Activated naive CD4-positive, alpha-beta T cell treated with anti-CD3 and anti-CD28 coated beads, Interleukin-2, amount 50 U/mL, for 72 hours (primary cell): ENCODE measurements around the gene LMBR1. TPM values are rescaled to one million over a fixed set of nuclear protein-coding genes. Genes with fewer than 3 reads are reported as not detected.

ENCODE experiments used
- ATAC-seq, 2 donors: fragments of 150-1000 bp; cut with Tn5 transposase; 2 replicates each; pipeline ENCODE4 v1.10.0; 2021; ENCODE audit warnings: mild to moderate bottlenecking in 2 of 2, moderate library complexity in 2 of 2
- DNase-seq, 2 donors: peaks; one replicate each; pipeline ENCODE4 v3.0.0; 2021 to 2022; ENCODE audit warnings: low spot score in 2 of 2
- H3K27ac Mint-ChIP-seq, 2 donors: one replicate each; pipeline ENCODE4 v1.8.0; 2022; ENCODE audit warnings: mild to moderate bottlenecking in 2 of 2, mixed read lengths in 2 of 2
- H3K36me3 Mint-ChIP-seq, 2 donors: one replicate each; pipeline ENCODE4 v1.8.0; 2022; ENCODE audit warnings: mixed read lengths in 2 of 2
- H3K9me3 Mint-ChIP-seq, 2 donors: one replicate each; pipeline ENCODE4 v1.8.0; 2022; ENCODE audit warnings: mixed read lengths in 2 of 2
- total RNA-seq, 2 donors: library from RNA; stranded (reverse); gene quantifications; one replicate each; pipeline ENCODE4 v1.2.3, GENCODE V29; 2022

Gene LMBR1
- total RNA-seq, 2 donors from 2014 or later, result 28.3 to 52.4 TPM

DNA sequence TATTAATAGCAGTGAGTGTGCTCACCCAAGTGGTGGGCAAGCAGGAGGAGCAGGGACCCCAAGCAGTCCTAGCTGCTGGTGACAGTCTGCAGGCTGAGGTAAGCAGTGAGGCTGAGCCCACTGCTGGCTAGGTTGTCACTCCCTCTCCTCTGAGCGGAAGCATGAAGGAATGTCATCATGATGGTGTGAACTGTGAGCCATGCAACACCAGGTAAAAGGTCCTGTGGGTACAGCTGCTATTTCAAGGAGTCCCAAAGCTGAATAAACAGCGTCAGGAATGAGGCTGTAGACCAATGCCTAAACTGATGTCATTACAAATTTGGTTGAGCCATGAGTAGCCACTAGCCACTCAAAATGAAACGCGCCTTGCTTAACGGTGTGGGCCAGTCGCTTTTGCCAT lies 126.3 kb downstream of the LMBR1 start:
- no peak for ATAC-seq
- peaks cover 5 to 13% of the 10 kb centered on the region in 2 donors for H3K36me3 Mint-ChIP-seq
- H3K9me3 Mint-ChIP-seq, result no peaks in the 10 kb centered on the region
- peak overlapping the region in 1 of 2 donors; percentile 84 for H3K27ac Mint-ChIP-seq
- DNase-seq, result no peak

DNA sequence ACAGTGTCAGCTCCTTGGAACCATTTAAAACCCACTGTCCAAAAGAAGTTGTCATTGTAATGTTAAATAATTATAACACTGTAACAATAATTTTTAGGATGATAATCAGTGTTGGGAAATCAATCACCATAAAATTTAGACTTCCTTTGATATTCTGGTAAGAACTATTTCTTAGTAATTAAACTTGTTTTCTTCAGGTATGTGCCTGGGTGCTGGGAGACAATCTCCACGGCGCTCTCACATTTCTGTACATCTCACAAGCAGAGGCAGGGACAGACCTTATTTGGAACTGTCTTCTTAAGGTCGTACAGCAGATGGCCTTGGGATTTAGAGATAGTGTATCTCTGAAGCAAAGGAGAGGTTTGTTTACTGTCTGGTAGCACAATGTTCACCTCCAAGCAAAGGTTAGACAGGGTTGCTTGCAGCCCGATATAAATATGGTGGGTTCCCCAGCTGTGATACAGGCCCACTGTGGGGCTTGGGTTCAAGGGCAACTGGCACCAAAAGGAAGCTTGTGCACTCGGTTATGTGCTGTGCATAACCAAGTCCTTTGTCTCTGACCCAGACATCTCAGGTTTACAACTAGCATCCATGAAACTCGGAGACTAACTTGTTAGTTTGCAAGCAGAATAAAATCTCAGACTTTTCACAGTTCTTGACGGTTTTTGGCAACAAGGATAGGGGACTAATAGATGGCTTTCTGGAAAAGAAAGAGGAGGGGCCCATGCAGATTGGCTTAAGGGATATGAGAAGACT lies 126.9 kb downstream of the LMBR1 start:
- Mint-ChIP-seq H3K9me3 (no peaks in the 10 kb centered on the region), H3K27ac (peak overlapping the region in 1 of 2 donors; percentile 84), H3K36me3 (peaks cover 7 to 8% of the 10 kb centered on the region in 2 donors)
- DNase-seq, result no peak
- ATAC-seq, result no peak

DNA sequence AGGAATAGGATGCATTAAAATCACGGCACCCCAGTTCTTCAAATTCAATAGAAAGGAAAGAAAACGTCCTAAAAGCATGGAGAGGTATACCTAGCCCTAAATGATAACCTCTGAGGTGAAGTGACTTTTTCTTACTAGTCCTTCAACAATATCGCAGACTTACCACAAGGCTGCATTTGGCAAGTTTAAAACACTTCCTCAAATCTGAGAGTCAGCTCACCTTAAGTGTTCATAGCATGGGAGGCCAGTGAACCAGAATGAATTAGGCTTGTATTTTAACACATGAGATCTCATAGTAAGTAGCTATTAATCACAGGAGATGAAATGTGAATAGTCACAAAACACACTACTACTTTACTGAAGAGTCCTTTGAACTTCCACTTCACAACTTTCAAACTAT lies 128.2 kb downstream of the LMBR1 start:
- DNase-seq (no peak), ATAC-seq (no peak)
- Mint-ChIP-seq H3K36me3 (peaks cover 17 to 20% of the 10 kb centered on the region in 2 donors), H3K9me3 (peaks cover 6 to 8% of the 10 kb centered on the region in 2 donors), H3K27ac (no peak overlapping the region)

DNA sequence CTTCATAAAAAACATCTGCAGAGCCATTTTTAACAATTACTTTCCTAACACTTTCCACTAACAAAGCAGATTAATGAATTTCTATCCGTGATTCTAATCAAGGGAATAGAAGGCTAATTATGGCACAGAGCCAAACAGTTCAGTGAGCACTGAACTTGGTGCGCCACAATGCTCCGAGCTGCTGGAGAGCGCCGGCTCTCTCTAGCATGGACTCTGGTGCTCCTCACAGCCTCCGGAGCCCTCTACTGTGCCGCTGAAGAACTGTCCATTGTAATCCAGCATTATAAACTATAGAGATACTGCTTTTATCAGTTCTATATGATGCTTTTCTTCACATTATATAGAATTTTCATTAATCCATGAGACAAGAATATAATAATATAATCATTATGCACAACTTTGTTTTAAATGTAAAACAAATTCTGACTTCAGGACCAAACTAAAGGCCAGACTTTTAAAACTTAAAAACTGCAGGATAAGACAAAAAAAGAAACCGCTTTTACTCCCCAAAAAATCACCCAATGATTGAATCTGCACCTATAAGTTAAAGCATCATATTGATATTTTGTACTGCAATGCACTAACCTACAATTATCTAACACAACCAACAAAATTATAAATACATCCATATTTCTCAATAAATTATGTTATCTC lies 128.8 kb downstream of the LMBR1 start:
- ATAC-seq, result no peak
- H3K27ac Mint-ChIP-seq, result no peak overlapping the region

DNA sequence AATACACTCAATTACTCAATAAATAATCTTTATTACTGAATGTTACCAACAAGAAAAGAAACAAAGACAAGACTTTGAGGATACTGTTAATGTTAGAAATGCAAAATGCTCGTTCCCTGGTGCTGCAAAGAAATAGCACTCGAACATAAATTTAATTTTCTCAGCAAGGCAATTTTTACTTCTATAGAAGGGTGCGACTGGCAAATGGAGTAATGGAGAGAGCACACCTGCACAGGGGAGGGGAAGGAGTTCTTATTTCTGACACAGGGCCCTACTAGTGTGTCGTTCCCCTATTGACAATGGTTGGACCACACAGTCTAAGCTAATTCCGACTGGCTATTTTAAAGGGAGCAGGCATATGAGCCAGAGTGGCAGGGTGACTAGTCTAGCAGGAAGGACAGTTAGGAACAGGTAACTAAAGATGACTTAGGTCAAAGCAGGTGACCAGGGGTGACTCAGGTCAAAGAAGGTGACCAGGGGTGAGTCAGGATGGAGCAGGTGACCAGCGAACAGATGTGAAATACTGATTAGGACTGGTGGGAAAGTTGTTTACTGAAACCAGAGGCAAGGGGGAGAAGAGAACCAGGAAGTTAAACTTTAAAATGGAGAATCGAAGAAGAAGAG lies 133.3 kb downstream of the LMBR1 start:
- H3K27ac Mint-ChIP-seq, result peak overlapping the region in 1 of 2 donors; percentile 56
- H3K36me3 Mint-ChIP-seq, result peaks cover 27 to 39% of the 10 kb centered on the region in 2 donors
- H3K9me3 Mint-ChIP-seq, result peaks cover 7 to 12% of the 10 kb centered on the region in 2 donors
- no peak for ATAC-seq
- DNase-seq, result no peak

More for the DNA sequence above, 128.8 kb downstream of the LMBR1 start:
- peaks cover 7 to 12% of the 10 kb centered on the region in 2 donors for H3K9me3 Mint-ChIP-seq
- peaks cover 20 to 26% of the 10 kb centered on the region in 2 donors for H3K36me3 Mint-ChIP-seq
- no peak for DNase-seq

DNA sequence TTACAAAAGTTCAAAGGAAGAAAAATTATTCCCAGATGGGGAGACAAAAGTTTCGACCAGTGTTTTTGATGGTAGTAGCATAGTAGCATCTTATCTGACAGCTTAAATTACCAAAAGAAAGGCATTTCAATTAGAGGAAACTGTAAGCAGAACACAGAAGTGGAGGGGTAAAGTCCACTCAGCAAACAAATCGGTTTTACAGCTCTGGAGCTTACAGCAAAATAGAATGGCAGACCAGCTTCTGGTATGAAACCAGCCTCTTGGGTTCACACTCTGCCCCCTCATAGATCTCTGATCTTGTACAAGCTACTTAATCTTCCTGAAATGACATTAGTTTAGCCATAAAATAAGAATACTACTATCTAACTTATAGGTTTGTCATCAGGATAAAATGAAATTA lies 133.8 kb downstream of the LMBR1 start:
- no peak for DNase-seq
- peaks cover 27 to 39% of the 10 kb centered on the region in 2 donors for H3K36me3 Mint-ChIP-seq
- no peak overlapping the region for H3K27ac Mint-ChIP-seq

DNA sequence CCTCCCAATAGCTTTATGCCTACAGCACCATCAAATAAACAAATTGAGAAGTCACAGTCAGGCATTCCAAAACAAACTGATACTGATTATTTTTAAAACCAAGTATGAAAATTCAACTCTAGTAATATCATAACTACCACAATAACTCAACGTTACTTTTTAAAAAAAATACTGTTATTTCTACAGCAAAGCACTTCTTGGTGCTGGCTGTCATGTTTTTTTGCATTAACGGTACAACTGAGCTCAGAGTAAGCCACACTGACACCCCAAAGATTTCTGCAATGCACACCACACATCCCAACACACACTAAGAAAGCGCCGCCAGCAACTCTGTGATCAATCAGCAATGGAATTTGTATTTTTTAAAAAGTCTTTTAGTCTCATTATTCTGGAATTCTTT lies 138.8 kb downstream of the LMBR1 start:
- ATAC-seq (peak in 1 of 2 donors; percentile 51), DNase-seq (no peak)
- no peaks in the 10 kb centered on the region for H3K9me3 Mint-ChIP-seq
- peaks cover 7 to 14% of the 10 kb centered on the region in 2 donors for H3K36me3 Mint-ChIP-seq
- H3K27ac Mint-ChIP-seq, result peak overlapping the region in 1 of 2 donors; percentile 39

More for the DNA sequence above, 133.8 kb downstream of the LMBR1 start:
- H3K9me3 Mint-ChIP-seq, result peaks cover 7 to 12% of the 10 kb centered on the region in 2 donors
- no peak for ATAC-seq

DNA sequence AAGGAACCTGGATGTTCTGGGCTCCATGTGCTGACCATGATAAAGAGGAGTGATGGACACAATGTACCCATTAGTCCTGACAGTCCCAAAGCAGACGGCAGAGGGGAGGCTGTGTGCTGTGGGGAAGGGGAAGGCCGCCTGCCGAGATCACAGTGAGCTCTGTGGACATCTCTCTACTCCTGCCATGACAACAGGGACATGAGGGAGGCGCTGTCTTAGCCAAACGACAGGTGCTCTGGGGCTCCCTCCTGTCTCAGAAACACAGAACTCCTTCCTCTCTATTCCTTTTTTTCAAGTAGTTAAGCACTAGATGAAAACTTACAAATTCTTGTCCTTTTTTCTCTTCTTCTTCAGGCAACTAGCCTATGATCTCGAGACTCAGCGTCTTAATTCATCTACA lies 139.4 kb downstream of the LMBR1 start:
- no peak overlapping the region for H3K27ac Mint-ChIP-seq
- DNase-seq (no peak), ATAC-seq (no peak)
- peaks cover 3 to 8% of the 10 kb centered on the region in 2 donors for H3K36me3 Mint-ChIP-seq
- H3K9me3 Mint-ChIP-seq, result no peaks in the 10 kb centered on the region

DNA sequence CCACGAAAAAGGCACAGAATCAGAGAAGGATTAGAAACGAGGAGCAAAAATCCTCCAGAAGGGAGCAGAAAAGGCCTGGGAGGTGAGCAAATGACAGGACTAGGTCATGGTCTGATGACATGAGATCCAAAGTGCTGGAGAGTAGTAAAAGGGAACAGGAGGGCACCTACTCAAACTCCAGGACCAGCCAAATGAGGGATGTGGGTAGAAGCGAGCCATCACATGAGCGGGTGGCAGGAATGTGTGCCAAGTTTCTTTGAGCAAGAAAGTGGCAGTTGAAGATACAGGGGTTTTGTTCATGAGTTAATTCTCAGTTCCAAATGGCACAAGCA lies 139.8 kb downstream of the LMBR1 start:
- DNase-seq (no peak), ATAC-seq (no peak)
- Mint-ChIP-seq H3K36me3 (peaks cover 0 to 4% of the 10 kb centered on the region in 2 donors), H3K9me3 (no peaks in the 10 kb centered on the region), H3K27ac (no peak overlapping the region)

DNA sequence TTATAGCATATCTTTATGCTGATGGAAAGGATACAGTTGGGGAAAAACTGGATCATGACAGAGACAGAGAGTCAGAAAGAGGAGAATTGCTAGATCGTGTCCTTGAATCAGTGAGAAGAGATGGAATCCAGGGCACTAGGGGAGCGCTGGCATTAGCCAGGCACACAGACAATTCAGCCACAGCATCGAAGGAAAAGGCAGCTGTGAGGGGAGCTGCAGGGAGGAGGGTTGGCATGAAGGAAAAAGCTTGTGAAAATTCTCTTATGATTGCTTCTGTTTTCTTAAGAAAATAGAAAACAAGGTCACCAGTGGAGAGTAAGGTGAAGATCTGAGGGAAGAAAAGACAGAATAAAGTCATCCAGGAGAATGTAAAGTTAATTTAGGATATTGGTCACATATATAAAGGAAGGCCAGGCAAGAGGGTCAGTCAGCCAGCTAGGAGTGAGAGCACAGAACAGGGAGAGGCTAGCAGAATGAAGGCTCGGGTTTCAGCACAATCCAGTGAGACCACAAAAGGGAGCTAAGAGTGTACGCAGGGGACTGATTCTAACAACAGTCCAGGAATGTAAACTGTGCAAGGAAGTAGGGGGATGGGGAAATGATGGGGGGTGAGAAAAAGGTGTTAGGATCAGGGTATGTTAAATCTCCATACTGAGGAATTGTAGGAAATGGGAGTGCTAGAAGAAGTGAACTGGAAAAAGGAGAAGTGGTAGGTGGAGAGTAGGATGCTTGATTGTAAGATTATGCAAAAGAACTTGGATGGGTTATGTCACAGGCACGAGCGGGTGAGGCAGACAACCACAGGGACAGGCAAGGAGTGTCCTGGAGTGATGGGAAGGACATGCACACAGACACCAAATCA lies 140.4 kb downstream of the LMBR1 start:
- H3K9me3 Mint-ChIP-seq, result no peaks in the 10 kb centered on the region

DNA sequence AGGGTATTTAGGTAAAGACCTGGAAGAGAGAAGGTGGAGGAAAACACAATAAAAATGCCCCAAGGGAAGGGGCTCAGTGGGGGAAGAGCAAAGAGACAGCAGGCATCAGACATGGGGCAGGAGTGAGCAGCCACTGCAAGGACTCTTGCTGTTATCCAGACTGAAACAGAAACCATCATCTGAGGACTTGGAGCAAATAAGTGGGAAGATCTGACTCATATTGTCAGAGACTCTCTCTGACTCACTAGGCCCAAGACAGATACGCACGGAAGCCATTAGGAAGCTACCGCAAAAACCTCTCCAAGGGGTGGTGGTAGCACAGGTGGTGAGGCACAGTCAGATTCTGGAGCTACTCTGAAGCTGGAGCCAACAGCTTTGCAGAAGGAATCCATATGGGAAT lies 141.7 kb downstream of the LMBR1 start:
- peaks cover 0 to 4% of the 10 kb centered on the region in 2 donors for H3K36me3 Mint-ChIP-seq
- H3K27ac Mint-ChIP-seq, result peak overlapping the region in 1 of 2 donors; percentile 2
- ATAC-seq, result peak; percentile 96 to 98
- no peaks in the 10 kb centered on the region for H3K9me3 Mint-ChIP-seq
- peak; percentile 52 to 64 for DNase-seq

More for the DNA sequence above, 140.4 kb downstream of the LMBR1 start:
- peaks cover 0 to 4% of the 10 kb centered on the region in 2 donors for H3K36me3 Mint-ChIP-seq
- no peak overlapping the region for H3K27ac Mint-ChIP-seq
- ATAC-seq, result no peak
- no peak for DNase-seq

DNA sequence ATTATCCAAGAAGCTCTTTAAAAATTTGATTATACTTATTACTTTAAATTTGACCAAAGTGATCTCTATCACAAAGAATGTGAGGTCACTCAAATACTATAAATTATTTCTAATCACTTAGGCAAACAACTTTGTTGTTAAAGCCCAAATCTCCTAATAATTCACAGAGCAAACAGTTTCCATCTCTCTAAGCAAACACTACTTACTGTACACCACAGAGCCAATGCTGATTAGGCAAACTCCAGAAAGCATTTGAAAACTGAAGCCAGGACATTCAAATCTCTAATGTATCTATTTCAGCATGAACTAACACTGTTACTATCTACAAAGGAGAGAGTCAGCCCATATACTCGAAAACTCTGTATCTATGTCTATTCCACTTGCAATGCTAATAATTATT lies 145.3 kb downstream of the LMBR1 start:
- H3K36me3 Mint-ChIP-seq, result peaks cover 12 to 23% of the 10 kb centered on the region in 2 donors
- no peak overlapping the region for H3K27ac Mint-ChIP-seq
- no peak for ATAC-seq
- no peak for DNase-seq
- H3K9me3 Mint-ChIP-seq, result peaks cover 0 to 5% of the 10 kb centered on the region in 2 donors

DNA sequence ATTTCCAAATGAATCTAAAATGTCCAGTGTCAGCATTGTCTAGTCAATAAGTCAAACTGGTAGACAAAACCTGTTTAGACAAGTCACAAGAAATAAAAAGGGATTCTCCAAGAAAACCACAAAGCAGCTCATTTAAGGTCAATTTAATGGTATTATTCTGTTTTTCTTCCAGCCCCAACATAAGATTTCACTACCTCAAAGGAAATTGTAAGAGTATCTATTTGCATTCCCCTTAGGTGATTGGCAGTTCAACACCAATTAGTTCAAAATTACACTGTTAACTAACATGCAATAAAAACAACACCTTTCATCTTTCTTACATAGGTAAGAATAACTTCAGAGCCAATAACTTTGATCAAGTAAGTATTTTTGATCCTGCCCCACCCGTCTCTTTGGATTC lies 146.1 kb downstream of the LMBR1 start:
- H3K27ac Mint-ChIP-seq, result no peak overlapping the region
- peaks cover 0 to 5% of the 10 kb centered on the region in 2 donors for H3K9me3 Mint-ChIP-seq
- H3K36me3 Mint-ChIP-seq, result peaks cover 19 to 23% of the 10 kb centered on the region in 2 donors
- DNase-seq, result no peak
- ATAC-seq, result no peak

DNA sequence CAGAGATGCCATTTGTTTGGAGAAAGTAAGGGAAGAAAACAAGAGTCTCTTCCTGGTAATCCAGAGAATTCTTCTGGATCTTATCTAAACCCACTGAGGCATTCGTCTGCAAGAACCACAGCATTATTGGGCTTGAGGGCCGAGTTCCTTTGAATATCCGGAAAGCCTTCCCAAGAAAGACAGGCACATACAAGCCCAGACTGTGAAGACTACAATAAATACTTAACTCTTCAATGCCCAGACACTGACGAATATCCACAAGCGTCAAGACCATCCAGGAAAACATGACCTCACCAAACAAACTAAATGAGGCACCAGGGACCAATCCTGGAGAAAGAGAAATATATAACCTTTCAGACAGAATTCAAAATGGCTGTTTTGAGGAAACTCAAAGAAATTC lies 153.4 kb downstream of the LMBR1 start:
- Mint-ChIP-seq H3K36me3 (peaks cover 43 to 47% of the 10 kb centered on the region in 2 donors), H3K9me3 (peaks cover 17 to 19% of the 10 kb centered on the region in 2 donors), H3K27ac (no peak overlapping the region)
- ATAC-seq (no peak), DNase-seq (no peak)

DNA sequence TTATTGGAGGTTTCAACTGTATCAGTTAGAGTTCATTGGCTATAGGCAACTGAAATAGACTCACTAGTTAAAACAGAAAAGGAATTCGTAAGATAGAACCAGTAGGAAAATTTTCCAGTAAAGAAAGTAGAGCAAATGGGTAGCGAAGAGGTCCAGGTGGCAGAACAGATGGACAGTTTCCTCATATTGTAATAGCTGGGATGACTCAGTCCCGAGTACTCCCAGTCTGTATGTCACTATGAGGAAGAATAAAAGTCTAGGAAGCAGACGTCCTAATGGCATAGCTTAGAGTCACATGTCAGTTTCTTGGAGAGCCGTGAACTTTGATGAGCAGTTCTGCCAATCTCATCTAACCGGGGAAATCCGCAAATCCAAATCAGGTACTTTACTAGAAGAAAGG lies 157.1 kb downstream of the LMBR1 start:
- Mint-ChIP-seq H3K36me3 (peaks cover 56 to 66% of the 10 kb centered on the region in 2 donors), H3K9me3 (peaks cover 18 to 22% of the 10 kb centered on the region in 2 donors), H3K27ac (no peak overlapping the region)
- ATAC-seq (no peak), DNase-seq (no peak)

DNA sequence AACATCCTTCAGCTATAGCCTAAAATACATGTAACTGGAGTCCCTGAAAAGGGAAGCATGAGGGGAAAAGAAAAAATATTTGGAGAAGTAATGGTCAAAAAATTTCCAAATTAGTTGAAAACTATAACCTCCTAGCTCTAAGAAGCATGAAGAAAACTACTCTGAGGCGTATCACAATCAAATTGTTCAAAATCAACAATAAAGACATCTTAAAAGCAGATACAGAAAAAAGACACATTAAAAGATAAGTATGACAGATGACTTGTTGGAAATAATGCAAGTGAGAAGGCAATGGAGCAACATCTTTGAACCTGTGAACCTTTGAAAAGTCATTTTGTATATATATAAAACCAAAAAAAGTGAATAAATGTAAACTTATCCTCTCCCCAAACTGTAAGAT lies 159.3 kb downstream of the LMBR1 start:
- no peak for DNase-seq
- H3K9me3 Mint-ChIP-seq, result peaks cover 18 to 22% of the 10 kb centered on the region in 2 donors
- peaks cover 54 to 66% of the 10 kb centered on the region in 2 donors for H3K36me3 Mint-ChIP-seq
- H3K27ac Mint-ChIP-seq, result no peak overlapping the region
- ATAC-seq, result no peak
